GM04503 (cell line): ENCODE measurements around the gene MLXIP.

ENCODE experiments used
- DNase-seq: peaks from one replicate; pipeline ENCODE4 v3.0.0-alpha.2; 2012; ENCODE audit warnings: low read depth

MLXIP gene

GRCh38 chr12:122079033-122079531 is 526 bp downstream of the MLXIP start:
- no peak for DNase-seq

GRCh38 chr12:122079532-122080081 is 1.1 kb downstream of the MLXIP start:
- DNase-seq: no peak

DNA sequence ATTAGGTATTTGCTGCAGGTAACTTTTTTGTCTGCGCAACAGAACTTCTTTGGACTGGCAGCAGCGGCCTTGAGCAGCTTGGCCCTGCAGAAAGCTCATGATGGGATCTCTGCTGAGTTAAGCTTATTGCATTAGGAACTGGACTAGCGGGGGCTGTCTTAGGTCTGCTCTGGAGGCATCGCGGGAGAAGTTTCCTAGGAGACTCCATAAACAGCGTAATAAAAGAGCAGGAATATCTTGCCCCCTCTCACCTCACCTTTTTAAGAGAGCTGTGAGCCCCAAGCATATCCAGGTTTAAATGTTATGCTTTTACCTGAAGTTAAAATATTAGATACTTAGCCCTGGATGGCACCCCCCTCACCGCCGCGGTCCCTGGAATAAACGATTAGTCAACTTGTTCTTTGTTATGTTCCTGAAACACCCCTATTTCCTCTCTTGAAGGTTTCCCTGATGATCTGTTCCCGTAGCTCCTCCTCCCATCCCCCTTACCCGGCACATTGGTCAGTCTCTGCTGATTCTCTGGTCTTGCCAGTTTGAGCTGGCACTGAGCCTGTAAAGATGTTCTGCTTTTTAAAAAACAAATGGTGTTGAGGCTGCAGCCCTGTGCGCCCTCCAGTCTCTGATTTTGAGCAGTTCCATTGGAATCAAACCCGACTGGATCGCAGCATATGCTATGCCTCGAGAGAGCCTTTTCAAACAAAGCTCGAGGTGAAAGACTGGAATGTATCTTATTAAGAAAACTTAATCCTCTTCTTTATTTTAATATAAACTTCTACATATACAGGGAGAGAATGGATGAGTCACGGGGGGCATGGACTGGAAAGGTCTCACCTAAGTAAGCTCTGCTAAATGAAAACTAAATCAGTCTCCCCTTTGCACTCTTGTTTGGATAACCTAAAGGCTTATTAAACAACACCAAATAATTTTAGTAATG is 1.9 kb downstream of the MLXIP start:
- DNase-seq: no peak

- DNase-seq: no peak
These were observed 2.6 kb downstream of the MLXIP start for GRCh38 chr12:122081083-122081696.

GRCh38 chr12:122081697-122082221 is 3.2 kb downstream of the MLXIP start:
- DNase-seq: no peak

DNA sequence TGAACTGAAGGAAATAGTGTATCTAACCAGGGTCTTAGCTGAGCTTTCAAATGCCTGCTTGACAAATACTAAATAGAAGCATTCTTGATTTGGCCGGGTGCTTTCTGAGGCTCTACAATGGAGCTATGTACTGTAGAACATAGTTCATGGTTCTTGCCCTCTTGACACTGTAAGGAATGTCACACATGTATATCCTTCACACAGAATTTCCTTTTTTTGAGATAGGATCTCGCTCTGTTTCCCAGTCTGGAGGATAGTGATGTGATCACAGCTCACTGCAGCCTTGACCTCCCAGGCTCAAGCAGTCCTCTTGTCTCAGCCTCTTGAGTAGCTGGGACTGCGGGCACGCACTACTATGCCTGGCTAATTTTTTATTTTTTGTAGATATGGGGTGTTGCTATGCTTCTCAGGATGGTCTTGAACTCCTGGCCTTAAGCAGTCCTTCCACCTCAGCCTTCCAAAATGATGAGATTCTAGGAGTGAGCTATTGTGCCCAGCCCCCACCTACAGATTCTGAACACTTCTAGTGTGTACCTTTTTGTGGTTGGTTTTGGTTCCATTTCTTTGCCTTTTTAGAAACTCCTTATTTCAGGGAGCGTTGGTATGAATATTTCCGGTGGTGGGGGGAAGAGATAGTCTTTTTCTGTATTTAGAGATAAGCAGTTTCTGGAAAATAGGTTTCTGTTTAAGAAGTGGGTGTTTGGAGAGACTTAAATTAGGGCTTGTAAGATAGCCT is 4.2 kb downstream of the MLXIP start:
- no peak for DNase-seq

DNA sequence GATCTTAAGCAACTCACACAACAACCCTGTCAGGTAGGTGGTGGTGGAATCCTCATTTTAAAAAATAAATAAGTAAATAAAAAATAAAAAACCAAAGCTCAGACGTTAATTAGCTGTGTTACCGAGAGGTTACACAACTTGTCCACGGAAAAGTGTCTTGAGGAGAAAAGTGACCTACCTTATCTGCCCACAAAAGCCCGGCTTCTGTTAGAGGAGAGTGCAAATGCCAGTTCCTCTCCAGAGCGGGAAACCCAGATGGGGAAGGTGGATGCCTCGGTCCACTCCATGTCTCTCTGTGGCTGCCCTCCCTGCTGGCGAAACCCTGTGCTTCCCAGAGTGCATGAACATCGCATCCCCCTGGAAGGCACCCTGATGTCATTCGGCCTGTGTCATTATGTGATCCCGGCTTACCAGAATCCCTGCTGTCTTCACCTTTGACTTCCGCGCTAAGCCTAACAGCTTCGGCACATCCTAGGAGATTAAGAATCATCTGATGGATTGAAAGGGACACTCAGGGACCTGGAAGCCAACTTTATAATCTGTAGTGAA is 6.4 kb downstream of the MLXIP start:
- no peak for DNase-seq

DNA sequence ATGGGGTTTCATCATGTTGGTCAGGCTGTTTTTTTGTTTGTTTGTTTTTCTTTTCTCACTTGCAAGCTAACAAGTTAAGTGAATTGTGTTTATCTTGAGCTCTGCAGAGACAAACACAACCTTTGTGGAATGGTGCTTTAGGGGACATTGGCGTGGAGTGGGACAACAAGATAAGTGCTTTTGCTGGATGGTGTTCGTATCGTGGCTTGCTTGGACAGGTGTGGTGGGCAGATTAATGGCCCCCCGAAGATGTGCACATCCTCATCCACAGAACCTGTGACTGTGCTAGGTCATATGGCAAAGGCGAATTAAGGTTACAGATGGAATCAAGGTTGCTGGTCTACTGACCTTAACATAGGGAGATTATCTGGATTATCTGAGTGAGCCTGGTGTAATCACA is 7.0 kb downstream of the MLXIP start:
- DNase-seq: no peak

- DNase-seq: no peak
These were observed 7.6 kb downstream of the MLXIP start for GRCh38 chr12:122086116-122086515.

DNA sequence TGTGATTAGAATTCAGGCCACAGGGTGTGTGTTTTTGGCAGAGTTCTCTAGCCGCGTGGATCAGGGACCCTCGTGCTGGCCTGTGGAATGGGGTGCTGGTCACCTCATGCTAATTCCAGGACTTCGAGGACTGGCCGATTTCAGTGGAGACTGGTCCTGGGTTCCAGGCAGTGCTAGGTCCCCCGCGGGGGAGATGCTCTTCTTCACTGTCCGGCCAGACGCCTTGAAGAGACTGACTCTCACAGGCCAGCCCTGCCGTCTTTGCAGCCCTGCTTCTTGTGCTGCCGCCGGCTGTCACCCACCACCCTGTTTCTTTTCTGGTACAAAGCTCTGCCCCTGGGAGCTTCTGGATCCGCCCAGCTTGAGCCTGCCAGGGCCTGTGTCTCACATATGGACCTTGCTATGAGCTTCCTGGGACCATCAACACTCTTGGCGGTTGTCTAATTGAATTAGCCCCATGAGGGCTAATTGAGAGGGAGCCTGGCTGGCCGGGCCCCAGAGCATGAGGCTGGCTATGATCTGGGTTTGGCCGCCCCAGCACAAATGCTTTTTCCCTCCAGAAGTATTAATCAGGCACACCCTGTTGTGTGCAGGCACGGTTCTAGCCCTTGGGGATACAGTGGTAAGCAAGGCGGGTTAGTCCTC is 8.2 kb downstream of the MLXIP start:
- DNase-seq: no peak

GRCh38 chr12:122087431-122088178 is 9.0 kb downstream of the MLXIP start:
- no peak for DNase-seq

GRCh38 chr12:122088179-122088810 is 9.7 kb downstream of the MLXIP start:
- no peak for DNase-seq

DNA sequence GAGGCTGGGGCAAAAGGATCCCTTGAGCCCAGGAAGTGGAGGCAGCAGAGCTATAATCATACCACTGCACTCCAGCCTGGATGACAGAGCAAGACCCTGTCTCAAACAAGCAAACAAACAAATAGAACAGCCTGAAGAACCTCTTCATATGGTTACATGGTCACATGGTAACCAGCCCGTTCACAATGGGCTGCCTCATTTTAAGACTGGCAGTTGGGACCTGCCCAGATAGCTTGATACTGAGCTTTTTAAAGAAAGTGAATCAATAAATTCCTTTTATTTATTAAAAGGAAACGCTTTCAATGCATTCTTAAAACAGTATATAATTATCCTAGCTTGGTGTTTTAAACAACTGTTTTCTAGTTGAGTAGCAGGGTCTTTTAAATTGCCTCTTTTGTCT is 10.5 kb downstream of the MLXIP start:
- DNase-seq: no peak

- DNase-seq: peak; percentile 84
These were observed 12.4 kb downstream of the MLXIP start for GRCh38 chr12:122090759-122091515.

GRCh38 chr12:122093098-122093883 is 14.7 kb downstream of the MLXIP start:
- no peak for DNase-seq

DNA sequence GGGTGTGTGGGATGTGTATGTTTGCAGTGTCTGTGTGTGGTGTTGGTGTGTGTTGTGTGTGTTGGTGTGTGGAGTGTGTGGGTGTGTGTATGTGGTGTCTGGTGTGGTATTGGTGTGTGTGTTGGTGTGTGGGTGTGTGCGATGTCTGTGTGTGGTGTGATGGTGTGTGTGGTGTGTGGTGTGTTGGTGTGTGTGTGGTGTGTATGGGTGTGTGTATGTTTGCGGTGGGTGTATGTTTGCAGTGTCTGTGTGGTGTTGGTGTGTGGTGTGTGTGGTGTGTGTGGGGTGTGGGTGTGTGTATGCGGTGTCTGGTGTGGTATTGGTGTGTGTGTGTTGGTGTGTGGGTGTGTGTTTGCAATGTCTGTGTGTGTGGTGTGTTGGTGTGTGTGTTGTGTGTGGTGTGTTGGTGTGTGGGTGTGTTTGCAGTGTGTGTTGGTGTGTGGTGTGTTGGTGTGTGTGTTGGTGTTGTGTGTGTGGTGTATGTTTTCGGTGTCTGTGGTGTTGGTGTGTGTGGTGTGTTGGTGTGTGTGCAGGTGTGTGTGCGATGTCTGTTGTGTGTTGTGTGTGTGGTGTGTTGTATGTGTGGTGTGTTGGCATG is 15.7 kb downstream of the MLXIP start:
- DNase-seq: no peak

- DNase-seq: no peak
These were observed 16.4 kb downstream of the MLXIP start for GRCh38 chr12:122094735-122095631.
